GM13976 (cell line): ENCODE measurements around the gene TRNT1.

Source experiments
- DNase-seq: peaks from one replicate; pipeline ENCODE4 v3.0.0; 2012; ENCODE audit warnings: low spot score
- CTCF ChIP-seq: IDR thresholded peaks from 2 replicates; pipeline ENCODE4 v1.5.1; 2012; ENCODE audit warnings: borderline replicate concordance, mild to moderate bottlenecking; ENCODE audit not compliant: insufficient read depth; ENCODE audit errors: extremely low read depth, missing control alignments, control extremely low read depth
- in situ Hi-C: fragments of 300-500 bp; cut with MboI; formaldehyde crosslinking; loops from one replicate; pipeline ENCODE4 v1.12.0; 2022; ENCODE audit warnings: low sequenced_read_pairs, mixed read lengths, inconsistent platforms; ENCODE audit not compliant: unreplicated experiment

TRNT1 gene

GRCh38 chr3:3102751-3103150 lies 24.0 kb upstream of the TRNT1 start:
- no peak for DNase-seq
- in situ Hi-C loops = no loop called here
- TF ChIP-seq CTCF = no peak

GRCh38 chr3:3105246-3105645 lies 21.5 kb upstream of the TRNT1 start:
- TF ChIP-seq CTCF = no peak

DNA sequence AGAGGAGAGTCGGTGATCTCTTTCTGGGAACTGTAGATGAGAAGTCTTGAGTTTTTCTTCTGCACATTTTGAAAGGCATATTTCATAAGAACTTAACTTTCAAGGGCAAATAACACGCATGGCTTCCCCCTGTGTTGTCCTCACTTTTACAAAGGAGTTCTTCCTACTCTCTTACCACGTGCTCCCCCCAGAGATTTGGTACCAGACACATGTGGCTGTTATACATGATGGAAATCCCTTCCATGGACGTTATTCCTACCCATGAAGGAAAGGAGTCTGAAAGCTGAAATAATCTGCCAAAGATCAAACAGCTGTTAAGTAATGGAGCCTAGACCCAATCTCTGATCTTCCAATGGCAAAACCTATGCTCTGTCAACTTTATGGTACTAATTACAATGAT lies 20.9 kb upstream of the TRNT1 start:
- in situ Hi-C loops = no loop called here
- DNase-seq = no peak

More at GRCh38 chr3:3105246-3105645, 21.5 kb upstream of the TRNT1 start:
- in situ Hi-C loops = no loop called here
- DNase-seq = no peak

DNA sequence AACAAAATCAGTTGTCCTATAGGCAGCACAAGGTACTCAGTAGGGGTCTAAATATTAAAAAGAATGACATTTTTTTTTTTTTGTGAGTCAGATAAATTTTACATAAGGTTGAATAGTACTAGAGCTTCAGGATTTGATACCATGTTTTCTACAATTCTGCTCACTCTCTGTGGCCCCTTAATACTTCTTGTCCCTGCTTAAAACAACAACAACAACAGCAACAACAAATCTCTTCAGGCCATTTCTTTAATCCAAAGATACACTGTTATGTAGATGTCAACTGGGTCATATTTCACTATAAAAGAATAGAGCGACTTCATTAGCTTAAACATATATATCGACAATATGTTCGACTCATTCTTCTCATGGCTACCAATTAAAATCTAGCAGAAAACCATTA lies 19.6 kb upstream of the TRNT1 start:
- TF ChIP-seq CTCF = no peak
- in situ Hi-C loops = no loop called here
- no peak for DNase-seq

More for the DNA sequence above, 20.9 kb upstream of the TRNT1 start:
- no peak for TF ChIP-seq CTCF

DNA sequence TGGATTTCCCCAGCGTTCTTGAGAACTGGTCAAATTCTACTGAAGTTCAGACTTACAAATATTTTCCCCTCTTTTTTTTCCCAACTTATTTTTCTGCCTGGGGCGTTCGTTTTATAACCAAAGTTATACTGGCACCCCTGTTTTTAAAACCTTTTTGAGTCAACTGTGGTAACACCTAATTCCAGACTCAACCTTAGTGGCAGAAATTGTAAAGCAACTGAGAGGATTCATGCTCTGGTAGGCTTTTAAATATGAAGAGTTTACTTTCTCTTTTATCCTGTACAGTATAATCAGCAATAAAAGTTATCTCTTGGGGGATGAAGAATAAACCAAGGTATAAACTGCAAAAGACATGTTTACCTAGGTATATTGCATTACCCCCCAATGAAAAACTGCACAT lies 18.9 kb upstream of the TRNT1 start:
- TF ChIP-seq CTCF = no peak
- no peak for DNase-seq
- in situ Hi-C loops = no loop called here

- in situ Hi-C loops = no loop called here
- TF ChIP-seq CTCF = no peak
- no peak for DNase-seq
These were observed 17.1 kb upstream of the TRNT1 start for GRCh38 chr3:3109407-3110298.
